Astrocyte of the spinal cord (primary cell): ENCODE measurements around the gene SSH2.

ENCODE experiments used
- DNase-seq: peaks from one replicate; pipeline ENCODE4 v3.0.0; 2011; ENCODE audit warnings: low read depth, low spot score
- H3K4me3 ChIP-seq: 2 replicates; pipeline ENCODE4 v1.5.1; 2011; ENCODE audit warnings: low read depth, mild to moderate bottlenecking, low read length, moderate library complexity
- in situ Hi-C: cut with HindIII; loops from 2 replicates; pipeline ENCODE4 v1.10.0; 2017; ENCODE audit warnings: low sequenced_read_pairs
- TF ChIP-seq, protein P1 (sequence below): IDR thresholded peaks from 2 replicates; pipeline ENCODE4 v1.5.1; 2012; ENCODE audit warnings: low read depth, mild to moderate bottlenecking, low read length, inconsistent platforms

The SSH2 gene

DNA sequence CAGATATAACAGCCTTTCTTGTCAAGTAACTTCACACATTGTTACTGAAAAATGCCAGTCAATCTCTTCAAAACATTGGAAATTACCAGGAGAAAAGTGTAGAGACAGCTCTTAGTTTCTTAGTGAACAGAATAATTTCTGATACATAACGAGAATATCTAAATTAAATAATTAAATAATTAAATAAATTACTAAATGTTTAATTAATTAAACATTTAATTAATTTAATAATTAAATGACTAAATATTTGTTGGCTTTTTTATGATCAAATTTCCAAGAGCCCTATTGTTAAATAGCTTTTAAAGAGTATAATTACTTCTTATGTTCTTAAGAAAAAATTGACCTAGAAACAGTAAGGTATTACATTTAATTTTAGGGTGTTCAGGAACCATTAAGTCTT, 129.6 kb downstream of the SSH2 start:
- H3K4me3 ChIP-seq, result no peak overlapping the region
- no peak for DNase-seq
- in situ Hi-C loops, result no loop called here
- TF ChIP-seq, protein P1, sequence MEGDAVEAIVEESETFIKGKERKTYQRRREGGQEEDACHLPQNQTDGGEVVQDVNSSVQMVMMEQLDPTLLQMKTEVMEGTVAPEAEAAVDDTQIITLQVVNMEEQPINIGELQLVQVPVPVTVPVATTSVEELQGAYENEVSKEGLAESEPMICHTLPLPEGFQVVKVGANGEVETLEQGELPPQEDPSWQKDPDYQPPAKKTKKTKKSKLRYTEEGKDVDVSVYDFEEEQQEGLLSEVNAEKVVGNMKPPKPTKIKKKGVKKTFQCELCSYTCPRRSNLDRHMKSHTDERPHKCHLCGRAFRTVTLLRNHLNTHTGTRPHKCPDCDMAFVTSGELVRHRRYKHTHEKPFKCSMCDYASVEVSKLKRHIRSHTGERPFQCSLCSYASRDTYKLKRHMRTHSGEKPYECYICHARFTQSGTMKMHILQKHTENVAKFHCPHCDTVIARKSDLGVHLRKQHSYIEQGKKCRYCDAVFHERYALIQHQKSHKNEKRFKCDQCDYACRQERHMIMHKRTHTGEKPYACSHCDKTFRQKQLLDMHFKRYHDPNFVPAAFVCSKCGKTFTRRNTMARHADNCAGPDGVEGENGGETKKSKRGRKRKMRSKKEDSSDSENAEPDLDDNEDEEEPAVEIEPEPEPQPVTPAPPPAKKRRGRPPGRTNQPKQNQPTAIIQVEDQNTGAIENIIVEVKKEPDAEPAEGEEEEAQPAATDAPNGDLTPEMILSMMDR, result no peak

DNA sequence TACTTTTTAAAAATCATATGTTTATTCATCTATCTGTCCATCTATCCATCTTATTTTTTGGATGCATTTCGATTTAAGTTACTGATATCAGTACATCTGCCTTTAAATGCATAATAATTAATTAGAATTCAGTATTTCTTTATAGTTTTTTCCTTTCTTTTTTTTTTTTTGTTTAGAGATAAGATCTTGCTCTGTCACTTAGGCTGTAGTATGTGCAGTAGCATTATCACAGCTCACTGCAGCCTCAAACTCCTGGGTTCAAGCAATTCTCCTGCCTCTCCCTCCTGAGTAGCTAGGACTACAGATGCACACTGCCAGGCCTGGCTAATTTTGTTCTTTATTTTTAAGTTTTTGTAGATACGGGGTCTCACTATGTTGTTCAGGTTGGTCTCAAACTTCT, 133.4 kb downstream of the SSH2 start:
- in situ Hi-C loops, result no loop called here
- no peak overlapping the region for H3K4me3 ChIP-seq
- DNase-seq, result no peak
- TF ChIP-seq, protein P1, result no peak

DNA sequence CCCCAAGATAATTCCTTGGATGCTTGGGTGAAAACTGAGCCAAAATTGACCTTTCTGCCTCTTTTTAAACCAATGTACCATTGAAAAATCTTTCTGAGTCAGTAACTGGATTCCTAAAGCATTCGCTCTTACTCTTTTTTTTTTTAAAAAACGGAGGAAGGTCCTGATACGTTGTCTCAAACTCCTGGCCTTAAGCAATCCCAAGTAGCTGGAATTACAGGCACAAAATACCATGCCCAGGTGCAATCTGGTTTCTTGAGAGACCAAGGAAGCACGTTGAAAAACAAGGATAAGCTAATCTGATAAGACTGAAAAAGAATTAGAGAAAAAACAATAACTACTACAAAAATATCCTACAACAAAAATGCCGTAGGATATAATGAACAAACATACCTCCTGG, 136.5 kb downstream of the SSH2 start:
- TF ChIP-seq, protein P1, result no peak
- in situ Hi-C loops, result no loop called here
- DNase-seq, result no peak
- no peak overlapping the region for H3K4me3 ChIP-seq

DNA sequence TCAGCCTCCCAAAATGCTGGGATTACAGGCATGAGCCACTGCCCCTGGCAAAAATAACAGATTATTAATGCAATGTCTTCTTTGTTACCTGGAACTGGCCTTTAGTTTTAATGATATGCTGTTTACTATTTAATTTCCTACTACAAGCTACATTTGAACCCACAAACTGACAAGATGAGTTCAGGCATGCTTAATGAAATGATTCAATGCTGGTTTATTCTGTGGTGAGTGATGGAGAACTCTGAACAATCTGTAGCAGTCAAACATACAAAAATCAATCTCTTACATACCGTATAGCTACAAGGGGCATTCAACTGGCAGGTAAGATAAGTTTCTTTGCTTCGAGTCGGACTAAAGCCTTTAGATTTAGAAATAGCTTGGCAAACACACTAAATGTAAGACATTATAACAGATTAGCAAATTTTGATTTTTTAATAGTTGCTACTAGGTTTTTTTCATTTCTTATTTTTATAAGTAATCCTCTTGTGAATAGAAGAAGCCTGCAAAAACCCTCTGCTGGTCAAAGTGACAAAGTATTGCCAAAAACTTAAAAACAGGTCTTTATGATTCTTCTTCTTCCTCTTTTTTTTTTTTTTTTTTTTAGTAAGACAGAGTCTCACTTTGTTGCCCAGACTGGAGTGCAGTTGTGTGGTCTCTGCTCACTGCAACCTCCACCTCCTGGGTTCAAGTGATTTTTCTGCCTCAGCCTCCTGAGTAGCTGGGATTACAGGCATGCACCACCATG, 138.5 kb downstream of the SSH2 start:
- in situ Hi-C loops, result no loop called here
- no peak overlapping the region for H3K4me3 ChIP-seq
- TF ChIP-seq, protein P1, result no peak
- no peak for DNase-seq

DNA sequence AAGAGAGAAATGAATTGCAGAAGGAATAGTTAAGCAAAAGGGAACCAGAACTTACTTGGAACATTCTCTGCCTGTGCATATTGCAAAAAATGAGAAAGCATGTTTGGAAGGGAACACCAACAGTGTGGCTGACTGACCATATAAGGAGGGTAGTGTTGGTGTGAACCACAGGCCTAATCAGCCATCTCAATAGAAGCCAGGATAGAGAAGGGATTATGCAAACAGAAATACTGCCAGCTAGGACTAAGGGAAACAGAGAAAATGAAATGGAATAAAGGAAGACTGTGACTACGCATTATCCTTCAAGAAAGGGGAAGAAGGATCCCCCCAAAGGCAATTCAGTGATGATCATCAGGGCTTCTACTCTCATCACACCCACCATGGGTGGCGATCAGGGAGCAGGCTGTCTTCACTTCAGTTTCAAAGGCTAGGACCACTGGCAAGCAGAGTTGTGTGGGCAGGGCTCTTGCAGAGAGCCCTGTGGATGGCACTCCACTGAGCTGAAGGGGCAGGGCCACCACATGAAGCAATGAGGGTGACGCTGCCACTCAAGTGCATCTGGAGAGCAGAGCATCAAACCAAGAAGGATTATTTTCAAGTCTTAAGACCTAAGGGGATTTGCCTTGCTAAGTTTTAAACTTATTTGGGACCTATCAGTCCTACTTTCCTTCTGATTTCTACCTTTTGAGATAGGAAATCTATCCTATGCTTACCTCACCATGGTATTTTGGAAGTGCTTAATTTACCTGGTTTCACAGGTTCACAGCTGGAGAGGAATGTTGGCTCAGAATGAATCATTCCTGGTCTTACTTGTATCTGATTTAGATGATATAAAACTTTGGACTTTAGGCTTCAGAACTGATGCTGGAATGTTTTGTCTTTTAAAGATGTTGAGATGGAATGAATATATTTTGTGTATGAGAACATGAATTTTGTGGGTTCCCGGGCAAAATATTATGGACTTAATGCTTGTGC, 140.5 kb downstream of the SSH2 start:
- no peak overlapping the region for H3K4me3 ChIP-seq
- in situ Hi-C loops, result no loop called here
- TF ChIP-seq, protein P1, result no peak
- DNase-seq, result no peak

DNA sequence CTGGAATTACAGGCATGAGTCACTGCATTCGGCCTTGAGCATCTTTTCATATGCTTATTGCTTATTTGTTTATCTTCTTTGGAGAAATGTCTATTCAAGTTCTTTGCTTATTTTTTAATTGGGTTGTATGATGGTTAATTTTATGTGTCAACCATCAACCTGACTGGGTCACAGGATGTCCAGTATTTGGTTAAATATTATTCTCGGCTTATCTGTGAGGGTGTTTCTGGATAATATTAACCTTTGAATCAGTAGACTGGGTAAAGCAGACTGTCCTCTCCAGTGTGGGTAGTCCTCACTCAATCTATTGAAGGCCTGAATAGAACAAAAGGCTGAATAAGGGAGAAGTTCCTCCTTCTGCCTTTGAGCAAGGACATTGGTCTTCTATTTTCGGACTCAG, 142.0 kb downstream of the SSH2 start:
- H3K4me3 ChIP-seq, result no peak overlapping the region
- in situ Hi-C loops, result no loop called here
- TF ChIP-seq, protein P1, result no peak
- no peak for DNase-seq
